B cell (primary cell): ENCODE measurements around the gene IFT43. TPM values are rescaled to one million over a fixed set of nuclear protein-coding genes. Genes with fewer than 3 reads are reported as not detected.

Source experiments
- ATAC-seq: fragments of 200-7000 bp; cut with Tn5 transposase; one replicate; pipeline ENCODE4 v1.10.0; 2021; ENCODE audit warnings: low read depth, mild to moderate bottlenecking, moderate number of reproducible peaks, moderate library complexity
- CTCF ChIA-PET: fragments of 350-600 bp; sonication (Branson Sonifier 250); formaldehyde crosslinking; loops from one replicate; lab custom pipeline; 2021; ENCODE audit warnings: antibody characterized with exemption, inconsistent platforms; lab: Charles Lee
- POLR2A ChIA-PET: fragments of 350-600 bp; sonication (Branson Sonifier 250); formaldehyde crosslinking; loops from one replicate; lab custom pipeline; 2021; ENCODE audit warnings: antibody characterized with exemption; lab: Charles Lee
- DNase-seq: peaks from one replicate; pipeline ENCODE4 v3.0.0; 2013
- H2AFZ ChIP-seq: 2 replicates; pipeline ENCODE4 v1.6.1; 2012; ENCODE audit warnings: mild to moderate bottlenecking, low read depth, low read length; ENCODE audit not compliant: insufficient read depth, poor library complexity, severe bottlenecking
- H3K27ac ChIP-seq, 2 donors: 1 replicate in 1 of 2; 2 replicates in 1 of 2; pipeline ENCODE4 v1.5.1; 2012 to 2013; ENCODE audit warnings: low read length in 2 of 2, mild to moderate bottlenecking in 2 of 2, moderate library complexity in 1 of 2
- H3K27me3 ChIP-seq, 4 experiments: fragments of 200-600 bp in 1 of 4; sonication (generic) in 1 of 4; replicated peaks in 1 of 4; 1 replicate in 2 of 4; 2 replicates in 2 of 4; pipeline versions ENCODE4 v1.6.1 to v1.7.0; 2013 to 2016; ENCODE audit warnings: low read length in 3 of 4, mild to moderate bottlenecking in 2 of 4, mixed read lengths in 1 of 4, moderate library complexity in 1 of 4; ENCODE audit not compliant: insufficient read depth in 4 of 4, control insufficient read depth in 3 of 4; ENCODE audit errors: control extremely low read depth in 1 of 4
- H3K36me3 ChIP-seq, 2 experiments: replicated peaks in 1 of 2; 1 replicate in 1 of 2; 2 replicates in 1 of 2; pipeline versions ENCODE4 v1.6.1 to v1.7.1; 2013; ENCODE audit warnings: low read length in 1 of 2; ENCODE audit not compliant: insufficient read depth in 2 of 2, control insufficient read depth in 1 of 2; ENCODE audit errors: control extremely low read depth in 1 of 2, extremely low read depth in 1 of 2
- H3K4me1 ChIP-seq, 2 donors: fragments of 200-600 bp in 1 of 2; sonication (generic) in 1 of 2; 1 replicate in 1 of 2; 2 replicates in 1 of 2; pipeline versions ENCODE4 v1.5.1 to v1.6.1; 2013 to 2017; ENCODE audit warnings: low read length in 2 of 2; ENCODE audit not compliant: control insufficient read depth in 2 of 2, insufficient read depth in 2 of 2
- H3K4me2 ChIP-seq: replicated peaks from 2 replicates; pipeline ENCODE3; 2012; ENCODE audit warnings: mild to moderate bottlenecking, low read depth, low read length; ENCODE audit not compliant: poor library complexity, severe bottlenecking
- H3K4me3 ChIP-seq, 5 experiments: fragments of 200-600 bp in 1 of 5; sonication (generic) in 1 of 5; 1 replicate in 3 of 5; 2 replicates in 2 of 5; pipeline versions ENCODE4 v1.5.1 to v1.7.0; 2011 to 2016; ENCODE audit warnings: low read length in 4 of 5, mild to moderate bottlenecking in 4 of 5, low read depth in 2 of 5, control low read depth in 1 of 5, moderate library complexity in 1 of 5; ENCODE audit not compliant: insufficient read depth in 1 of 5; ENCODE audit errors: control extremely low read depth in 1 of 5, extremely low read depth in 1 of 5
- H3K79me2 ChIP-seq: fragments of 200-600 bp; sonication (generic); one replicate; pipeline ENCODE4 v1.6.0; 2016; ENCODE audit warnings: low read length; ENCODE audit not compliant: control insufficient read depth, insufficient read depth
- H3K9ac ChIP-seq: fragments of 200-600 bp; sonication (generic); 2 replicates; pipeline ENCODE4 v1.6.1; 2017; ENCODE audit warnings: mild to moderate bottlenecking, low read length, moderate library complexity
- H3K9me3 ChIP-seq, 3 donors: one replicate each; pipeline versions ENCODE4 v1.6.1 to v1.7.1; 2013; ENCODE audit warnings: low read length in 2 of 3; ENCODE audit not compliant: control insufficient read depth in 2 of 3, insufficient read depth in 1 of 3; ENCODE audit errors: control extremely low read depth in 1 of 3
- H4K20me1 ChIP-seq: 2 replicates; pipeline ENCODE4 v1.6.0; 2012; ENCODE audit warnings: mild to moderate bottlenecking, low read length; ENCODE audit not compliant: insufficient read depth, control insufficient read depth, poor library complexity, severe bottlenecking
- H3K27ac Mint-ChIP-seq: one replicate; pipeline ENCODE4 v1.8.0; 2021; ENCODE audit warnings: mixed read lengths
- H3K27me3 Mint-ChIP-seq: one replicate; pipeline ENCODE4 v1.8.0; 2021; ENCODE audit warnings: mixed read lengths
- H3K4me1 Mint-ChIP-seq: one replicate; pipeline ENCODE4 v1.8.0; 2021; ENCODE audit warnings: mixed read lengths
- H3K4me3 Mint-ChIP-seq: one replicate; pipeline ENCODE4 v1.8.0; 2021; ENCODE audit warnings: mixed read lengths
- H3K9me3 Mint-ChIP-seq: one replicate; pipeline ENCODE4 v1.8.0; 2022; ENCODE audit warnings: mixed read lengths; ENCODE audit not compliant: insufficient read depth
- EZH2 ChIP-seq: IDR thresholded peaks from 2 replicates; pipeline ENCODE4 v1.6.1; 2012; ENCODE audit warnings: borderline replicate concordance, low read depth, mild to moderate bottlenecking, moderate library complexity, low read length; ENCODE audit not compliant: insufficient read depth, poor library complexity, severe bottlenecking
- WGBS: methylation state at CpG from one replicate; pipeline ENCODE4 v1.1.5; 2013; ENCODE audit warnings: missing lambda C conversion rate; ENCODE audit not compliant: insufficient coverage; 5-methylcytosine and 5-hydroxymethylcytosine counted together
- intact Hi-C: fragments of 100-400 bp; cut with micrococcal nuclease; formaldehyde crosslinking; loops from one replicate; pipeline ENCODE4 v1.10.0; 2022
- polyA plus RNA-seq: library from polyadenylated mRNA; depleted of rRNA; stranded (reverse); fragments of >200 nt; gene quantifications from 2 replicates; pipeline ENCODE4 v1.2.3, GENCODE V29; 2012
- total RNA-seq, 2 donors: library from RNA; stranded (reverse); fragments of 120-200 nt in 1 of 2; gene quantifications; 1 replicate in 1 of 2; 2 replicates in 1 of 2; pipeline versions ENCODE4 v1.2.3 to v1.2.4, GENCODE V29; 2013 to 2022
- TF ChIP-seq, protein P1 (sequence below): fragments of 200-600 bp; IDR thresholded peaks from one replicate; pipeline ENCODE4 v1.8.0; 2022; ENCODE audit warnings: antibody characterized with exemption, mild to moderate bottlenecking

IFT43 gene
- total and polyA plus RNA-seq, 2 donors (not counting 1 experiment from before 2014, with no cell fraction given), result 14.7 to 21.5 TPM

DNA sequence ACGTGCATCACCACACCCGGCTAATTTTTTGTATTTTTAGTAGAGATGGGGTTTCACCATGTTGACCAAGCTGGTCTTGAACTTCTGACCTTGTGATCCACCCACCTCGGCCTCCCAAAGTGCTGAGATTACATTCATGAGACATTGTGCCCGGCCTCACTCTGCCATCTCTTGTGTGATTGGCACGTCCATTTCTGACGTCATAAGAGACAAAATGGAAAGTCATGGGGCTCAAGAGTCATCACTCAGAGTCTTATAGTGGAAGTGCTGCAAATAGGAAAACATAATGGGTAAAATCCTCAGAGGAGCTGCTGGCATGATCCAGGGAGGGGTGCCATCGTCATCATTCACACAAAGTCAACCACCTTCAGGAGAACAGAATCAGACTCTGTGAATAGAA, 112.0 kb downstream of the IFT43 start:
- H3K4me3 ChIP-seq, result no peak overlapping the region
- no peak overlapping the region for H3K4me3 Mint-ChIP-seq
- H3K27me3 ChIP-seq, result peaks cover 0 to 2% (median 0%) of the 10 kb centered on the region in 4 experiments

DNA sequence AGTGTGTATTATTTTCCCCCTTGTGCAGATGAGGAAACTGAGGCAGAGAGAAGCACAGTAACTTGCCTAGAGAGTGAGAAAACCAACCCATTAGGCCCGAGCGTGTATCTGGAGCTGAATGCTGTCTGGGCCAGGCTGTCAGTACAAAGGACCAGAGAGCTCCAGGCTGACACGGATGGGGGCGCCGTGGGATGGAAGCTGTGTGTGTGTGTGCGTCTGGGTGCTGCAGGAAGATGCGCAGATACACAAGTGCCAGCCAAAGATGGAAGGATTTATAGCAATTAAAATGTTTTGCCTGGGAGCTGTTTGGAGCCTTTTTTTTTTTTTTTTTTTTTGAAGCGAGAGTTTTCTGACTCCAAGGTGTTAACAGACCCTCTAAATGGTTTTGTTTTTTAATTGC, 112.5 kb downstream of the IFT43 start:
- ChIA-PET POLR2A (no interaction called here), CTCF (no interaction called here)

More for the DNA sequence above, 112.0 kb downstream of the IFT43 start:
- Mint-ChIP-seq H3K4me1 (no peaks in the 10 kb centered on the region), H3K27ac (no peak overlapping the region), H3K9me3 (no peaks in the 10 kb centered on the region), H3K27me3 (peaks cover 15% of the 10 kb centered on the region)
- DNase-seq, result no peak
- Histone ChIP-seq H3K79me2 (no peaks in the 10 kb centered on the region), H3K9ac (no peak overlapping the region), H3K27ac (no peak overlapping the region), H2AFZ (no peak overlapping the region), H3K4me2 (no peak overlapping the region), H3K4me1 (no peaks in the 10 kb centered on the region), H3K9me3 (peaks cover 0 to 3% (median 0%) of the 10 kb centered on the region in 3 donors), H4K20me1 (no peaks in the 10 kb centered on the region), H3K36me3 (no peaks in the 10 kb centered on the region)
- ATAC-seq, result no peak
- WGBS, result 94% methylated on average over 4 of the region's 7 CpGs
- ChIA-PET CTCF (no interaction called here), POLR2A (no interaction called here)
- intact Hi-C loops, result no loop called here
- TF ChIP-seq EZH2, result no peak
- TF ChIP-seq, protein P1, sequence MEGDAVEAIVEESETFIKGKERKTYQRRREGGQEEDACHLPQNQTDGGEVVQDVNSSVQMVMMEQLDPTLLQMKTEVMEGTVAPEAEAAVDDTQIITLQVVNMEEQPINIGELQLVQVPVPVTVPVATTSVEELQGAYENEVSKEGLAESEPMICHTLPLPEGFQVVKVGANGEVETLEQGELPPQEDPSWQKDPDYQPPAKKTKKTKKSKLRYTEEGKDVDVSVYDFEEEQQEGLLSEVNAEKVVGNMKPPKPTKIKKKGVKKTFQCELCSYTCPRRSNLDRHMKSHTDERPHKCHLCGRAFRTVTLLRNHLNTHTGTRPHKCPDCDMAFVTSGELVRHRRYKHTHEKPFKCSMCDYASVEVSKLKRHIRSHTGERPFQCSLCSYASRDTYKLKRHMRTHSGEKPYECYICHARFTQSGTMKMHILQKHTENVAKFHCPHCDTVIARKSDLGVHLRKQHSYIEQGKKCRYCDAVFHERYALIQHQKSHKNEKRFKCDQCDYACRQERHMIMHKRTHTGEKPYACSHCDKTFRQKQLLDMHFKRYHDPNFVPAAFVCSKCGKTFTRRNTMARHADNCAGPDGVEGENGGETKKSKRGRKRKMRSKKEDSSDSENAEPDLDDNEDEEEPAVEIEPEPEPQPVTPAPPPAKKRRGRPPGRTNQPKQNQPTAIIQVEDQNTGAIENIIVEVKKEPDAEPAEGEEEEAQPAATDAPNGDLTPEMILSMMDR, result no peak

More for the DNA sequence above, 112.5 kb downstream of the IFT43 start:
- H3K27ac Mint-ChIP-seq, result no peak overlapping the region
- H3K4me2 ChIP-seq, result no peak overlapping the region
- H3K4me3 ChIP-seq, result no peak overlapping the region
- no peaks in the 10 kb centered on the region for H3K4me1 Mint-ChIP-seq
- H2AFZ ChIP-seq, result no peak overlapping the region
- H3K9me3 Mint-ChIP-seq, result no peaks in the 10 kb centered on the region
- no peak overlapping the region for H3K4me3 Mint-ChIP-seq
- intact Hi-C loops, result no loop called here
- H3K79me2 ChIP-seq, result no peaks in the 10 kb centered on the region
- peaks cover 0 to 3% (median 0%) of the 10 kb centered on the region in 3 donors for H3K9me3 ChIP-seq
- TF ChIP-seq, protein P1, result no peak
- TF ChIP-seq EZH2, result no peak
- WGBS, result 92% methylated on average over 5 of the region's 8 CpGs
- no peak overlapping the region for H3K9ac ChIP-seq
- peaks cover 0 to 2% (median 0%) of the 10 kb centered on the region in 4 experiments for H3K27me3 ChIP-seq
- H3K27ac ChIP-seq, result no peak overlapping the region
- no peak for DNase-seq
- no peaks in the 10 kb centered on the region for H3K36me3 ChIP-seq
- H3K4me1 ChIP-seq, result no peaks in the 10 kb centered on the region
- no peaks in the 10 kb centered on the region for H4K20me1 ChIP-seq
- no peak for ATAC-seq
- peaks cover 15% of the 10 kb centered on the region for H3K27me3 Mint-ChIP-seq
